GM21825 (cell line): ENCODE measurements around the gene REC8.

ENCODE experiments used
- ATAC-seq: cut with Tn5 transposase; IDR thresholded peaks from one replicate; pipeline ENCODE4 v1.9.1; 2021; ENCODE audit warnings: mild to moderate bottlenecking, moderate library complexity; ENCODE audit not compliant: unreplicated experiment

REC8 gene

DNA sequence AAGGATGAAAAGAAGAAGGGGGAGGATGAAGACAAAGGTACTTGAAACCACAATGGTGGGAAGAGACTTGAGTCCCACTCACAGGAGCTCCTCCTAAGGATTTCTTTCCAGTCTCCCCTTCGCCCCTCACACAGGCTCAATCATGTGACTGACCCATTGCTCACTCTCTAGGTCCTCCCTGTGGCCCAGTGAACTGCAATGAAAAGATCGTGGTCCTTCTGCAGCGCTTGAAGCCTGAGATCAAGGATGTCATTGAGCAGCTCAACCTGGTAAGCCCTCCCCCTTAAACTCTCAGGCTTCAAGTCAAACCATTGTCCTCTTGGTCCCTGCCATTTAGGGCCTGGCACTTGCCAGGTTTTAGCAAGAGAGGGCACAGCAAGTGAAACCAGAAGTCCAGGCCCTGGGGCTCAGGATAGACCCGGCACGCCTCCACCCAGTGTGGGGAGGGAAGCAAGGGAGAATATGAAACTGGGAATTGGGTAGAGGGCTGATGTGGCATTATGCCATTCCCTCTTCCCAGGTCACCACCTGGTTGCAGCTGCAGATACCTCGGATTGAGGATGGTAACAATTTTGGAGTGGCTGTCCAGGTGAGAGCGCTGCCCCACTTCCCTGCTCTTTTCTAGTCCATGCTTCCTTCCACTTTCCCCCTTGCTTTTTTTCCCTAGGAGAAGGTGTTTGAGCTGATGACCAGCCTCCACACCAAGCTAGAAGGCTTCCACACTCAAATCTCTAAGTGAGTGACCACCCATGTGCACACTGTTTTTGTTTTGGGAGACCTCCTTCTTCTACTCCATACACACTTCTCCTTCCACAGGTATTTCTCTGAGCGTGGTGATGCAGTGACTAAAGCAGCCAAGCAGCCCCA, 34.1 kb upstream of the REC8 start:
- ATAC-seq = no peak

DNA sequence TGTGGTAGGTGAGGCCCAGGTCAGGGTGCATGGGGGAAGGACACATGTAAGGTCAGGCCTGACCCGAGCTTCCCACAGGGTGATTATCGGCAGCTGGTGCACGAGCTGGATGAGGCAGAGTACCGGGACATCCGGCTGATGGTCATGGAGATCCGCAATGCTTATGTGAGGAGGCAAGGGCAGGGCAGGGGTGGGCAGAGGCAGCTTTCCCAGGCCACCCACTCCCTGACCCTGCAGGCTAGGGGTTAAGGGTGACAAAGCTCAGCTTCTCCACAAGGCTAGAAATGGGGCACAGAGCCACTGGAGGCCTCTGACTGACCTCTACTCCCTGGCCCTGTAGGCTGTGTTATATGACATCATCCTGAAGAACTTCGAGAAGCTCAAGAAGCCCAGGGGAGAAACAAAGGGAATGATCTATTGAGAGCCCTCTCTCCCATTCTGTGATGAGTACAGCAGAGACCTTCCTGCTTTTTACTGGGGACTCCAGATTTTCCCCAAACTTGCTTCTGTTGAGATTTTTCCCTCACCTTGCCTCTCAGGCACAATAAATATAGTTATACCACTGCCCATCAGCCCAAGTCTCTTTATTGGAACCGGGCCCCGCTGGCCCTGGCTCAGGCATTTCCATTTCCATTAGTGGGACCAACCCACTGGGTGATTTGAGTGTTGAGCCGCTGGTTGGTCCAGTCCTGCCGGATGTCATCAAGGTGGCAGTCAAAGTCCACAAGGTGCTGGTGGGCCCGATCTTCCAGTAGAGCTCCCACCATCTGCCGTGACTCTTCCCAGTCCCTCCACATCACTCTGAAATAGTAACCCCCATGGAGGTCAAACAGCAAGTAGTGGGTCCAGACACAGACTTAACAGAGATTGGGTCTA, 33.2 kb upstream of the REC8 start:
- ATAC-seq = no peak

GRCh38 chr14:24139272-24139934, 32.5 kb upstream of the REC8 start:
- ATAC-seq = no peak

DNA sequence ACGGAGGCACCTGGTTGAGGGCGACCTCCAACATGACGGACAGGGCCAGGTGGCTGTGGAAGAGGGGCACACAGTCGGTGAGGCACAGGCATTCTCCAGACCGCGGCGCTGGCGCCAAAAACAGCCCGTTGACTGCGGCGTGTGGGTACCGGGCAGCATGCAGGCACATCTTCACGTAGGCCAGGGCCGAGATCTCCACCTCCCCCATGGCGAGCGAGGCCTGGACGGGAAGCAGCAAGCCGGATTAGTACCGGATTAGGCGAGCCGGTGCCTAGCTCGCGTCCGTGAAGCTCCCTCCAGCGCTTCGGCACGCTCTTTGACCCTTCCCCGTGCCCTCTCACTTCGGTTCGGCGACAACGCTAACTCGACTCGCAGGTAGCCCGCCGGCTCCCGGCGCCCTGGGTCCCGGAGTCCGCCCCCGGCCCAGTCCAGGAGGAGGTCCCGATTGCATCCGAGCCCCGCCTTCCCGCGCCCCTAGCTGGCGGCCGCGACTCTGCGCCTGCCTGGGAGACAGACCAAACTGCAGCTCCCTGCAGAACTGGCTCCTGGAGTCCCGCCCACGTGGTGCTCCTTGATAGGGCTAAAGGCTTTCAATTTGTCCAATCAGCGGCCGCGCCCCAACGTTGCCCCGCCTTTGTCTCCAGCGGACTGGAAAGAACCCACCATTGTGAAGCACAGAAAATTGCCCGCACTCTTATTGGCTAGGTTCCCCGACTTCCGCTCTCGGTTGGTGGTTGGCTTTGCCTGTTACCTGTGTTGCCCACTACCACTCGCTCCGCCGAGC, 30.6 kb upstream of the REC8 start, which contains the start of gene EMC9:
Gene EMC9, minus strand, starts transcription at position 495 of the 784 bp plus-strand sequence. Its CDS starts 287 bp downstream, at position 208.
- peak; percentile 78 for ATAC-seq

GRCh38 chr14:24143511-24143910, 28.4 kb upstream of the REC8 start:
- ATAC-seq = no peak

GRCh38 chr14:24144451-24144850, 27.4 kb upstream of the REC8 start:
- ATAC-seq = no peak

DNA sequence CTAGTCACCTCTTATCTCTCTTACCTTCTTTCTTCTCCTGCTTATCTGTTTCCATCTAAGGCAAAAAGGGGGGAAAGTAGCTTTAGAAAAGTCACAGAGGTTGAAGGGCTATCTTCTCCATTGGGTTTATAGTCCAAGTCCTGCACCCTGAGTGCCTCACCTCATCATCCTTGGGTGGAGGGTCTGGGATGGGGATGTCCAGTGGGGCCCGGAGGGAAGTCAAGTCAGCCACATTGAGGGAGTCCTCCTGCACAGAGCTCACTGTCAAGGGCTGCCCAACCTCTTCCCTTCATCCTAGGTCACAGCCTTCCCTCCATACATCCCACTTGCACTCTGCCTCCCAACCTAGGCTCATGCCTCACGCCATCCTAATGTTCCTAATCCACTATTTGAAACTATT, 26.7 kb upstream of the REC8 start:
- ATAC-seq = no peak

- no peak for ATAC-seq
Observed at GRCh38 chr14:24145690-24146452, 26.0 kb upstream of the REC8 start.

DNA sequence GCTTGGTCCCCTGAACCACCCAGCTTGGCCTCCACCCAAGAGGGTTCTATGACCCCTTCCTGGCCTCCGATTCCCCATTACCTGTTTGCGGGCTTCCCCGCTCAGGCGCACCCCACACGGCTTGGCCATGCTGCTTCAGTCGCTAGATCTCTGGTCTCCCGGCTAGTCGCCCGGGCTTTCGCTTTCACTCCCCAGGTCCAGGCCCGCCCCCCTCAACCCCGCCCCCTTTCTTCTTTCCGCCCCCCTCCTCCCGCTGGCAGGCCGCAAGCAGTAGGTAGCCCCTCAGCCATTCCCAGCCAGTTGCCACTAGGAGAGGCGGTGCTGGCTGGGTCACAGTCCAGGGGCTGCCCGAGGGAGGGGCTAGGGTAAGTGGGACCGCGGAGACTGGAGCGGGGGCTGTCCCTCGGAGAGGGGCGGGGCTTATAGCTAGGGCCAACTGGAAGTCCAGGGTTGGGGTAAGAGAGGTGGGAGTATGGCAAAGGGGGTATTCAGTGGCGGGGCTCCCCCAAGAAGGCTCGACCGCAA, 25.4 kb upstream of the REC8 start, which contains the start of gene PSME2:
Gene PSME2, minus strand, starts transcription at position 158 of the 525 bp plus-strand sequence. Its CDS starts 29 bp downstream, at position 129.
- peak; percentile 57 for ATAC-seq

DNA sequence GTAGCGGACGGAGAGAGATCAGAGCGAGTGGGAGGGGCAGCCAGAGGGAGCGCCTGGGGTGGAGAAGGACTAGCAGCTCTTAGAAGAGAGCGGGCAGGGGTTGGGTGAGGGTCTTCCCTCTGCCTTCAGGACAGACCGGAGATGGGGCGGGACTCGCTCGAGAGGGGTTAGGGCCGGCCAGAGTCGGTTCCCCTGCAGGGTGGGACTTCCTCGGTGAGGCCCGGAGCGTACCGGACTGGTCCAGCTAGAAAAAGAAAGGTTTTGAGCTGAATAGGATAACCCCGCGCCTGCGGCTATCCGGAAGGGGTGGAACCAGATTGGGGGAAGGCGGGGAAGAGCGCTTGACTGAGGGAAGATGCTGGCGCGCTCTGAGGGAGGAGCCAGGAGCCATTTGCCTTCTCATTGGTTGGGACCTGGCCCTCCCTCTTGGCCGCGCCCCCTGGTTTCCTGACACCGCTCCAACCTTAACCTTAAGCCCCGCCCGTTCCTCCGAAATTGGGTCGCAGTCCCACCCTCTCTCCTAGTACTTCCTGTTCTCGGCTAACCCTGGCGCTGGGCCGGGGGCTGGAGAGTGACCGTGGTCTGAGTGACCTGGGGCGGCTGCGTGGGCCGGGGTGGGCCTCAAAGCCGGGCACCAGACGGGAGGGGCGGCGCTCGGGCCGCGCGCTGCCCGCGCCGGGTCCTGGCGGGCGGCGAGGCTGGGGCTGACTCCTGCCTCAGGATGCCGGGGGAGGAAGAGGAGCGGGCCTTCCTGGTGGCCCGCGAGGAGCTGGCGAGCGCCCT, 24.7 kb upstream of the REC8 start, which contains the start of gene RNF31:
Gene RNF31, plus strand, starts transcription at position 521 of the 783 bp plus-strand sequence. Its CDS starts 201 bp downstream, at position 722.
- ATAC-seq = peak; percentile 74

GRCh38 chr14:24147761-24148428, 24.0 kb upstream of the REC8 start:
- ATAC-seq = no peak

GRCh38 chr14:24149302-24149969, 22.4 kb upstream of the REC8 start:
- ATAC-seq = no peak

- ATAC-seq = no peak
Observed at GRCh38 chr14:24150061-24150460, 21.8 kb upstream of the REC8 start.

DNA sequence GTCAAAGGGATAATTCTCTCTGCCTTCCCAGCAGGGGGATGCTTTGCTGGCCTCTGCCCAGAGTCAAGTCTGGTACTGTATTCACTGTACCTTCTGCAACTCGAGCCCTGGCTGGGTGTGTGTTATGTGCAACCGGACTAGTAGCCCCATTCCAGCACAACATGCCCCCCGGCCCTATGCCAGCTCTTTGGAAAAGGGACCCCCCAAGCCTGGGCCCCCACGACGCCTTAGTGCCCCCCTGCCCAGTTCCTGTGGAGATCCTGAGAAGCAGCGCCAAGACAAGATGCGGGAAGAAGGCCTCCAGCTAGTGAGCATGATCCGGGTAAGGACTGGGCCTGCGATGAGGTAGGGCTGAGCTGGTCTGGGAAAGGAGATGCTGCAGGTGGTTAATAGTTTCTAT, 21.3 kb upstream of the REC8 start:
- ATAC-seq = no peak

DNA sequence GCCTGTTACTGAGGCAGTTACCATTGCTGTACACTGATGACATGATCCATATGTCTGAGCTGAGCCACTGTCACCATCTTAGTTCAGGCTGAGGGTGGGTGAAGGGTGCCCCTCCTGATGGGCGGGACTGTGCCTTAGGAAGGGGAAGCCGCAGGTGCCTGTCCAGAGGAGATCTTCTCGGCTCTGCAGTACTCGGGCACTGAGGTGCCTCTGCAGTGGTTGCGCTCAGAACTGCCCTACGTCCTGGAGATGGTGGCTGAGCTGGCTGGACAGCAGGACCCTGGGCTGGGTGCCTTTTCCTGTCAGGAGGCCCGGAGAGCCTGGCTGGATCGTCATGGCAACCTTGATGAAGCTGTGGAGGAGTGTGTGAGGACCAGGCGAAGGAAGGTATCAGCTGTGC, 20.9 kb upstream of the REC8 start:
- ATAC-seq = no peak

DNA sequence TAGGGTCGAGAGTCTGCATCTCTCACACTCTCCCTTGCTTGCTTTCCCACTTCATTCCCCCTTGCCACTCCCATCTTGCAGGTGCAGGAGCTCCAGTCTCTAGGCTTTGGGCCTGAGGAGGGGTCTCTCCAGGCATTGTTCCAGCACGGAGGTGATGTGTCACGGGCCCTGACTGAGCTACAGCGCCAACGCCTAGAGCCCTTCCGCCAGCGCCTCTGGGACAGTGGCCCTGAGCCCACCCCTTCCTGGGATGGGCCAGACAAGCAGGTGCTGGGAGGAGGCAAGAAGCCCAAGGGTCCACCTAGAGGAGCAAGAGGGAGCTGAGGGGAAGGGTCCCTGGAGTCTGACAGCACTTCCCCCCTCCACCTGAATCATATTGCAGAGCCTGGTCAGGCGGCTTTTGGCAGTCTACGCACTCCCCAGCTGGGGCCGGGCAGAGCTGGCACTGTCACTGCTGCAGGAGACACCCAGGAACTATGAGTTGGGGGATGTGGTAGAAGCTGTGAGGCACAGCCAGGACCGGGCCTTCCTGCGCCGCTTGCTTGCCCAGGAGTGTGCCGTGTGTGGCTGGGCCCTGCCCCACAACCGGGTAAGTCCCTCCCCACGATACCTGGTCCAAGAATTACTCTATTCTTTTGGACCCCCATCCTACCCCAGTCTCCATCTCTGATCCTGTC, 20.3 kb upstream of the REC8 start:
- no peak for ATAC-seq

DNA sequence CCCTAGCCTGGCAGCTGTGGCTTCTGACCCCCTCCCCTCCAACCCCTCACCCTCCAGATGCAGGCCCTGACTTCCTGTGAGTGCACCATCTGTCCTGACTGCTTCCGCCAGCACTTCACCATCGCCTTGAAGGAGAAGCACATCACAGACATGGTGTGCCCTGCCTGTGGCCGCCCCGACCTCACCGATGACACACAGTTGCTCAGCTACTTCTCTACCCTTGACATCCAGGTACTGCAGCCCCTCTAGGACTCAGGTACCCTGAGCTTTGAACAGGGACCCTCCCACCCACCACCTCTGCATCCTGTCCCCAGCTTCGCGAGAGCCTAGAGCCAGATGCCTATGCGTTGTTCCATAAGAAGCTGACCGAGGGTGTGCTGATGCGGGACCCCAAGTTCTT, 16.8 kb upstream of the REC8 start:
- ATAC-seq = no peak
